ENCODE data around the gene NFAM1. TPM values are rescaled to one million over a fixed set of nuclear protein-coding genes. Genes with fewer than 3 reads are reported as not detected.
A peak's percentile ranks its signal among the peaks of the same experiment; 100 is the strongest.

Gene NFAM1
- total and polyA plus RNA-seq, 8 donors = 0.74 to 28.0 (median 0.95) TPM

DNA sequence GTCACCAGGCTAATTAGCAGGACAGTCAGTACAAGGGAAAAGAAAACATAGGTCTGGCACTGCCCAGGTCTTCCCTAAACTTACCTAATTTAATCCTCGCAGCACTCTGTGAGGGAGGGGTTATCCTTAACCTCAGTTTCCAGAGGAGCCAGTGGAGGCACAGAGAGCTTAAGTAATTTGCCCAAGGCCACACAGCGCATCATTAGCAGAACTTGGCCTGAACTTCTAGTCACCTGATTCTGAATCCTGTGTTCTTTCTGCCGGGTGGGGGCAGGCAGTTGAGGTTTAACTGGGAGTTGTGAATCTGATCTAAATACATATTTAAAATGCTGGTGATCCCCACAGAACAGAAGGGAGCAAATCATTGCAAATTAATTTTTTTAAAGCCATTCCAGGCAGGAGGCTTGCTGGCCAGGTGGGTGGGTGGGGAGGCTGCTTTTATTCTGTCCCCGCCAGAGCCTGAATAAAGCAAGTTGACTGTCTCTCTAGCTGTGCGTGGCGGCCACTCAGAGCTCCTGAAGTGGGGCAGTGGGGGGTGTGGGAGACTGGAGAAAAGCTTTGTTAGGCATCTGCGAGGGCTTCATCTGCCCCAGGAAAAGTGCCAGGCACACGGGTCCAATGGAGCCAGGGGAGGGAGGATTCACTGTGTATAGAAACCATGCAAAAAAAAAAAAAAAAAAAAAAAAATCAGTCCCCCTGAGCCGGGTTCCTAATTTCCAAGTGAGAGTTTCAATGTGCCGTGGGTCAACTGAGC lies 66.1 kb downstream of the NFAM1 start:
- Histone ChIP-seq H3K27ac (no peak overlapping the region), H3K9me3 (no peaks in the 10 kb centered on the region), H3K27me3 (peaks cover 4 to 77% of the 10 kb centered on the region in 2 donors), H3K36me3 (no peaks in the 10 kb centered on the region), H3K4me3 (no peak overlapping the region), H3K4me1 (peaks cover 4 to 33% of the 10 kb centered on the region in 2 donors)
- intact Hi-C loops (cut with DNase I) = no loop called here
- no peak for DNase-seq
- TF ChIP-seq, protein P1, sequence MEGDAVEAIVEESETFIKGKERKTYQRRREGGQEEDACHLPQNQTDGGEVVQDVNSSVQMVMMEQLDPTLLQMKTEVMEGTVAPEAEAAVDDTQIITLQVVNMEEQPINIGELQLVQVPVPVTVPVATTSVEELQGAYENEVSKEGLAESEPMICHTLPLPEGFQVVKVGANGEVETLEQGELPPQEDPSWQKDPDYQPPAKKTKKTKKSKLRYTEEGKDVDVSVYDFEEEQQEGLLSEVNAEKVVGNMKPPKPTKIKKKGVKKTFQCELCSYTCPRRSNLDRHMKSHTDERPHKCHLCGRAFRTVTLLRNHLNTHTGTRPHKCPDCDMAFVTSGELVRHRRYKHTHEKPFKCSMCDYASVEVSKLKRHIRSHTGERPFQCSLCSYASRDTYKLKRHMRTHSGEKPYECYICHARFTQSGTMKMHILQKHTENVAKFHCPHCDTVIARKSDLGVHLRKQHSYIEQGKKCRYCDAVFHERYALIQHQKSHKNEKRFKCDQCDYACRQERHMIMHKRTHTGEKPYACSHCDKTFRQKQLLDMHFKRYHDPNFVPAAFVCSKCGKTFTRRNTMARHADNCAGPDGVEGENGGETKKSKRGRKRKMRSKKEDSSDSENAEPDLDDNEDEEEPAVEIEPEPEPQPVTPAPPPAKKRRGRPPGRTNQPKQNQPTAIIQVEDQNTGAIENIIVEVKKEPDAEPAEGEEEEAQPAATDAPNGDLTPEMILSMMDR (IDR thresholded peaks at IDR 0.05) = no peak
- ATAC-seq = no peak

DNA sequence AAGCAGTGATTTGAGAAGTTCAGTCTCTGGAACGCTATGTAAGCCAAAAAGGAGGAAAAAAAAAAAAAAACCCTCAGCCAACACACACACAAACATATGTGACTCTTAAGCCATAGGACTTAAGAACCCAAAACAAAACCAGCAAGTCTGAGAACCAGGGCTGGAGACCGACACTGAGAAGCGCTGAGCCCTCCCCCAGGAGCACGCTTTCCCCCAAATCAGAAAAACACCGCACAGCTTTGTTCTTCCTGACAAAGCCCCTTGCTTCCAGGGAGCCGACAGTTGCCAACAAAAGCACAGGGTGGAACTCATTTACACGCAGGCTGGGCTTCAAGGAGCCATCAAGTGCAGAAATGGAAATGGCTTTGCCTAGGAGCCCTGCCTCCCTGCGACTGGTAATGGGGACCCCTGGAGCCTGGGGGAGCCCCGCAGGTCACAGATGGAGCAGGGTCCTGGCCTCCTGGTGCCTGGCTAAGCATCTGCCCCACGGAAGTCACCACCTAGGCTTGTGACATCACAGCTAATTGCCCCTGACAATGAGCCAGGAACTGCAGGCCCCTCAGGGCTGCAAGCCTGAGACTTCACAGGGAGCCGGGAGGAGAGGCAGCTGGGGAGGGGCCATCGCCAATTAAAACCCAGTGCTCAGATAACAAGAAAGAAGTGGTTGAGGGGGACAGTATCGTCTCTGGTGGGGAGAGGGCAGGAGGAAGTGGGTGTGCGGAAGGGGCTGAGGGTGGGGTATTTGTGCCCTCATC lies 66.9 kb downstream of the NFAM1 start:
- H3K4me3 ChIP-seq = no peak overlapping the region
- peaks cover 4 to 81% of the 10 kb centered on the region in 2 donors for H3K27me3 ChIP-seq
- no peak overlapping the region for H3K27ac ChIP-seq
- peaks cover 4 to 33% of the 10 kb centered on the region in 2 donors for H3K4me1 ChIP-seq
- no peaks in the 10 kb centered on the region for H3K36me3 ChIP-seq
- peak in 2 of 4 donors; percentile 56 to 59 for DNase-seq
- TF ChIP-seq, protein P1 (IDR thresholded peaks at IDR 0.05) = no peak
- intact Hi-C loops (cut with DNase I) = no loop called here
- ATAC-seq = no peak
- H3K9me3 ChIP-seq = no peaks in the 10 kb centered on the region

DNA sequence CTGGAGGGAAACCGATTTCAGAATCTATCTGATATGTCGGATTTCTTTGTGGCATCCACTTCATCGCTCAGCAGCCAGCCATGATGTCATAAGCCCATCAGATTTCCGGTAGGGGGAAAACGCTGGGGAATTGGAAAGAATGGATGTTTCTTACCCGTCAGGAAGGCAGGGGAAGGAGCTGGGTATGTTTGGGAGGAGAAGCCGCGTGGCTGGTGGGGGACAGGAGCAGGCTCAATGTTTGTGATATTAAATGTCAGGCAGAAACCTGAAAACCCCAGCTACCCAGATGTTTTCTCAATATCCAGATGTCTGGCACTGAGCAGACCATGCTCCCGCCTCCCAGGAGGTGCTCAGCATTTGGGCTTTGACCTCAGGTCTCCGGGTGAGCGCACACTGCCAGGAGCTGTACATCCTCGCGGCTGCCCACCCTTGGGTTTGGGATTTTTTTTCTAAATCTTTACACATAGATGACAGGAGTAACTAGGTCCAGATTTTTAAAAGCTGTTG lies 67.5 kb downstream of the NFAM1 start:
- Histone ChIP-seq H3K4me3 (no peak overlapping the region), H3K36me3 (no peaks in the 10 kb centered on the region), H3K27me3 (peaks cover 4 to 80% of the 10 kb centered on the region in 2 donors), H3K27ac (no peak overlapping the region), H3K4me1 (peaks cover 4 to 29% of the 10 kb centered on the region in 2 donors), H3K9me3 (no peaks in the 10 kb centered on the region)
- TF ChIP-seq, protein P1 (IDR thresholded peaks at IDR 0.05) = no peak
- ATAC-seq (no peak), DNase-seq (peak in 1 of 4 donors; percentile 58)
- intact Hi-C loops (cut with DNase I) = no loop called here

DNA sequence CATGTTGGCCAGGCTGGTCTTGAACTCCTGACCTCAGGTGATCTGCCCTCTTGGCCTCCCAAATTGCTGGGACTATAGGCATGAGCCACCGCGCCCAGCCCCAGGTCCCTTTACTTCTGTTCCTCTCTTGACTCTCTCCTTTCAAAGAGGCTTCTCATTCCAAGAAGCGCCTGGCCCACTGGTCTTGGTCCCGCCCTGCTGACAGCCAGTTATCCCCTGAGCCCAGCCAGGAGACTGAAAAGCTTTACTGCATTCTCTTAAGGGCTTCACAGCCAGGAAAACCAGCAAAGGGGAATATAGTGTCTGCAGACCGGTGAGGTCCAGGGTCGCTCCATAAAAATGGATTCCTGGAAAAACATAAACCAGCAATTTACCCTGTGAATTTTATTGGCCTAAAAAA lies 68.3 kb downstream of the NFAM1 start:
- Histone ChIP-seq H3K36me3 (no peaks in the 10 kb centered on the region), H3K4me1 (peaks cover 4 to 24% of the 10 kb centered on the region in 2 donors), H3K27me3 (peaks cover 4 to 75% of the 10 kb centered on the region in 2 donors), H3K4me3 (no peak overlapping the region), H3K9me3 (no peaks in the 10 kb centered on the region), H3K27ac (no peak overlapping the region)
- intact Hi-C loops (cut with DNase I) = no loop called here
- DNase-seq = no peak
- TF ChIP-seq, protein P1 (IDR thresholded peaks at IDR 0.05) = no peak
- ATAC-seq = no peak

DNA sequence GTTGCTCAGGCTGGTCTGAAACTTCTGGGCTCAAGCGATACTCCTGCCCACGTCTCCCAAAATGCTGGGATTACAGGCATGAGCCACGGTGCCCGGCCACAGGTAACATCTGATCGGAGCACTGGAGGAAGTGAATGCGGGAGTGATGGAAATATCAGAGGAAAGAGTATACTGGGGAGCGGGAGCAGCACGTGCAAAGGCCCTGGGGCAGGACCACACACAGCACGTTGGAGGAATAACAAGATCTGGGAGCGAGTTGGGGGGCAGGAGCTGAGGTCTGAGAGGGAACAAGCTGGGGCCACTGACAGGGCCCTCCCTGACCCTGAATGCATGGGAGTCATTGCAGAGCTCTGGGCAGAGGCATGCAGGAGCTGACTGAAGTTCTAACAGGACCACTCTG lies 70.7 kb downstream of the NFAM1 start:
- Histone ChIP-seq H3K4me3 (no peak overlapping the region), H3K9me3 (no peaks in the 10 kb centered on the region), H3K4me1 (peaks cover 4 to 10% of the 10 kb centered on the region in 2 donors), H3K36me3 (no peaks in the 10 kb centered on the region), H3K27me3 (peaks cover 0 to 62% of the 10 kb centered on the region in 2 donors), H3K27ac (no peak overlapping the region)
- DNase-seq (no peak), ATAC-seq (no peak)
- intact Hi-C loops (cut with DNase I) = no loop called here
- TF ChIP-seq, protein P1 (IDR thresholded peaks at IDR 0.05) = no peak
